OCI-LY3 (cell line): ENCODE results near the gene APOL3.
A peak's percentile ranks its signal among the peaks of the same experiment; 100 is the strongest.

Experiments
- H2AFZ ChIP-seq: fragments of 200-600, 300-600 bp; shearing (Covaris generic); 2 replicates; pipeline ENCODE4 v1.6.0; 2014; ENCODE audit warnings: antibody characterized with exemption, low read depth, low read length
- H3K27ac ChIP-seq: fragments of 200-600, 300-600 bp; sonication (generic); 2 replicates; pipeline ENCODE4 v1.5.1; 2014; ENCODE audit warnings: mild to moderate bottlenecking, low read length, moderate library complexity, mixed read lengths
- H3K27me3 ChIP-seq: fragments of 200-600, 300-600 bp; sonication (generic); 2 replicates; pipeline ENCODE4 v1.6.1; 2014; ENCODE audit warnings: low read depth, low read length, mixed read lengths
- H3K36me3 ChIP-seq: fragments of 200-600, 300-600 bp; sonication (generic); replicated peaks from 2 replicates; pipeline ENCODE3; 2014; ENCODE audit warnings: low read depth, low read length, mixed read lengths
- H3K4me1 ChIP-seq: fragments of 300-600, 200-600 bp; sonication (generic); 2 replicates; pipeline ENCODE4 v1.6.1; 2014; ENCODE audit warnings: low read length, mixed read lengths
- H3K4me2 ChIP-seq: fragments of 200-600, 300-600 bp; sonication (generic); 2 replicates; pipeline ENCODE4 v1.6.1; 2014; ENCODE audit warnings: low read length, mixed read lengths
- H3K4me3 ChIP-seq: fragments of 300-600, 200-600 bp; sonication (generic); 2 replicates; pipeline ENCODE4 v1.5.1; 2014; ENCODE audit warnings: antibody characterized with exemption, mild to moderate bottlenecking, low read length, moderate library complexity
- H3K79me2 ChIP-seq: fragments of 300-600, 200-600 bp; shearing (Covaris generic); 2 replicates; pipeline ENCODE4 v1.6.1; 2014; ENCODE audit warnings: mild to moderate bottlenecking, low read length, mixed read lengths
- H3K9ac ChIP-seq: fragments of 300-600, 200-600 bp; shearing (Covaris generic); 2 replicates; pipeline ENCODE4 v1.6.0; 2014; ENCODE audit warnings: mild to moderate bottlenecking, low read length, moderate library complexity
- H3K9me3 ChIP-seq: fragments of 200-600, 300-600 bp; shearing (Covaris generic); 2 replicates; pipeline ENCODE4 v1.6.1; 2014; ENCODE audit warnings: low read length, mixed read lengths; ENCODE audit not compliant: insufficient read depth
- H4K20me1 ChIP-seq: fragments of 200-600, 300-600 bp; sonication (generic); 2 replicates; pipeline ENCODE4 v1.6.1; 2016; ENCODE audit warnings: low read length, mixed read lengths; ENCODE audit not compliant: insufficient read depth
- CTCF ChIP-seq: fragments of 200-600, 300-600 bp; sonication (generic); IDR thresholded peaks from 2 replicates; pipeline ENCODE4 v1.5.1; 2014; ENCODE audit warnings: antibody characterized with exemption, low read length, low read depth
- EZH2phosphoT487 ChIP-seq: fragments of 200-600 bp; shearing (Covaris generic); IDR thresholded peaks from 2 replicates; pipeline ENCODE4 v1.6.1; 2018; ENCODE audit warnings: antibody characterized with exemption, mixed run types, low read depth

APOL3 gene

GRCh38 chr22:36199001-36199551 lies 38.5 kb upstream of the APOL3 start:
- no peaks in the 10 kb centered on the region for H4K20me1 ChIP-seq
- H3K27ac ChIP-seq: no peak overlapping the region
- peaks cover 15% of the 10 kb centered on the region for H3K4me1 ChIP-seq
- H2AFZ ChIP-seq: no peak overlapping the region
- no peaks in the 10 kb centered on the region for H3K36me3 ChIP-seq
- H3K4me2 ChIP-seq: no peak overlapping the region
- TF ChIP-seq CTCF: no peak
- TF ChIP-seq EZH2phosphoT487: no peak
- no peak overlapping the region for H3K4me3 ChIP-seq
- no peak overlapping the region for H3K9ac ChIP-seq
- no peaks in the 10 kb centered on the region for H3K79me2 ChIP-seq
- peaks cover 16% of the 10 kb centered on the region; the same call in 1 of the 2 replicates for H3K27me3 ChIP-seq
- H3K9me3 ChIP-seq: no peaks in the 10 kb centered on the region

- Histone ChIP-seq H3K4me3 (no peak overlapping the region), H3K36me3 (no peaks in the 10 kb centered on the region), H3K9ac (no peak overlapping the region), H3K27ac (no peak overlapping the region), H3K27me3 (peaks cover 21% of the 10 kb centered on the region; the same call in 1 of the 2 replicates), H3K9me3 (no peaks in the 10 kb centered on the region), H3K4me1 (peaks cover 15% of the 10 kb centered on the region), H3K79me2 (no peaks in the 10 kb centered on the region), H2AFZ (no peak overlapping the region), H3K4me2 (no peak overlapping the region), H4K20me1 (no peaks in the 10 kb centered on the region)
- TF ChIP-seq CTCF (no peak), EZH2phosphoT487 (no peak)
Measured at GRCh38 chr22:36198536-36198935, 38.0 kb upstream of the APOL3 start.

GRCh38 chr22:36197514-36198146 lies 37.1 kb upstream of the APOL3 start:
- Histone ChIP-seq H3K4me2 (no peak overlapping the region), H3K27ac (no peak overlapping the region)

More at GRCh38 chr22:36197514-36198146, 37.1 kb upstream of the APOL3 start:
- Histone ChIP-seq H3K9me3 (no peaks in the 10 kb centered on the region), H3K4me1 (peaks cover 15% of the 10 kb centered on the region), H3K27me3 (peaks cover 26% of the 10 kb centered on the region), H2AFZ (0 out of 2 replicates have a peak overlapping the region, but pooled peaks have one; percentile 6), H3K4me3 (no peak overlapping the region), H3K79me2 (no peaks in the 10 kb centered on the region), H4K20me1 (no peaks in the 10 kb centered on the region), H3K9ac (no peak overlapping the region), H3K36me3 (no peaks in the 10 kb centered on the region)
- TF ChIP-seq CTCF: no peak
- TF ChIP-seq EZH2phosphoT487: no peak
